ENCODE measurements around the gene PI4K2A.
A peak's percentile ranks its signal among the peaks of the same experiment; 100 is the strongest.
"Not testable (repeated sequence)": the region's sequence is repeated elsewhere in the genome, so short reads cannot be mapped to it uniquely, and the experiment has no call there.

PI4K2A gene

DNA sequence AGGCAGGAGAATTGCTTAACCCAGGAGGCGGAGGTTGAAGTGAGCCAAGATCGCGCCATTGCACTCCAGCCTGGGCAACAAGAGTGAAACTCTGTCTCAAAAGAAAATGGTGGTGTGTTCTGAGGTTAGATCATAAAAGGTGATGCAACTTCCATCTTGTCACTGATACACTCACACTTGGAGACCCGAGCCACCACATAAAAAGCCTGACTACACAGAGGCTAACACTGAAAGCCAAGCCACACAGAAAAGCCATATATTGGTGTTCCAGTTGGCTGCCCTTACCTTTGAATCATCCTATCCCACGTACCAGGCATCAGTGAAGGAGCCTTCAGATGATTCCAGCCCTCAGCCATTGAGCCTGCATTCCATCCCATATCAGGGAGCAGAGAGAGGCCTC, 11.2 kb upstream of the PI4K2A start:
- Histone ChIP-seq H3K9ac (ENCODE audit: low read depth in 1 of 2, low read length in 2 of 2) (no peak overlapping the region), H3K9me3 (ENCODE audit: control insufficient read depth in 1 of 2, low read length in 2 of 2) (no peaks in the 10 kb centered on the region), H3K36me3 (ENCODE audit: control insufficient read depth in 1 of 2, insufficient read depth in 2 of 2, low read length in 2 of 2) (no peaks in the 10 kb centered on the region), H3K4me3 (ENCODE audit: low read depth in 1 of 2, low read length in 2 of 2) (no peak overlapping the region), H3K27me3 (ENCODE audit: control insufficient read depth in 1 of 2, insufficient read depth in 2 of 2, low read length in 2 of 2) (no peaks in the 10 kb centered on the region), H3K4me1 (ENCODE audit: control insufficient read depth in 1 of 2, insufficient read depth in 2 of 2, low read length in 2 of 2) (peaks cover 8 to 11% of the 10 kb centered on the region in 2 donors), H3K27ac (ENCODE audit: low read depth, low read length) (no peak overlapping the region)

DNA sequence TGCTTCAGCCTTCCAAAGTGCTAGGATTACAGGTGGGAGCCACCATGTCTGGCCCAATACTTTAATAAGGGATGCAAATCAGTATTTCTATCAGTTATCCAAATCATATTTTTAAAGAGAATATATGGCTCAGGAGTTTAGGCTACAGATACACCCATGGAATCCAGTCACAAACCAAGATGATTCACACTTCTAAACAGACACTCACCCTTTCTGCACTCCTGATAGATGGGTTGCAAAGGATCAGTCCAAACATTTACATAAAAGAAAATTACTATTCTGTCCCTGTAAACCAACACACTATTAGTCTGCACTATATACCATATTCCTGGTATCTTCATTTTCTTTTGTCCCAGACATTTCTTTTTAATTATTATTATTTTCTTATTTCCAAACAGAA, 9.4 kb upstream of the PI4K2A start:
- peaks cover 8 to 11% of the 10 kb centered on the region in 2 donors for H3K4me1 ChIP-seq (ENCODE audit: control insufficient read depth in 1 of 2, insufficient read depth in 2 of 2, low read length in 2 of 2)
- H3K36me3 ChIP-seq (ENCODE audit: control insufficient read depth in 1 of 2, insufficient read depth in 2 of 2, low read length in 2 of 2), result no peaks in the 10 kb centered on the region
- no peak overlapping the region for H3K4me3 ChIP-seq (ENCODE audit: low read depth in 1 of 2, low read length in 2 of 2)
- no peaks in the 10 kb centered on the region for H3K9me3 ChIP-seq (ENCODE audit: control insufficient read depth in 1 of 2, low read length in 2 of 2)
- no peaks in the 10 kb centered on the region for H3K27me3 ChIP-seq (ENCODE audit: control insufficient read depth in 1 of 2, insufficient read depth in 2 of 2, low read length in 2 of 2)
- H3K9ac ChIP-seq (ENCODE audit: low read depth in 1 of 2, low read length in 2 of 2), result no peak overlapping the region
- no peak overlapping the region for H3K27ac ChIP-seq (ENCODE audit: low read depth, low read length)

GRCh38 chr10:97632949-97633884, 7.3 kb upstream of the PI4K2A start, which contains the start of gene MORN4:
MORN4 (minus strand) TSS chr10:97633500; CDS start chr10:97619653, 13,847 bp downstream.
- H3K4me3 ChIP-seq (ENCODE audit: low read depth in 1 of 2, low read length in 2 of 2), result peak within 1 kb of the TSS; percentile 95 to 98
- no peaks in the 10 kb centered on the region for H3K9me3 ChIP-seq (ENCODE audit: control insufficient read depth in 1 of 2, low read length in 2 of 2)
- peaks cover 8 to 11% of the 10 kb centered on the region in 2 donors for H3K4me1 ChIP-seq (ENCODE audit: control insufficient read depth in 1 of 2, insufficient read depth in 2 of 2, low read length in 2 of 2)
- no peaks in the 10 kb centered on the region for H3K27me3 ChIP-seq (ENCODE audit: control insufficient read depth in 1 of 2, insufficient read depth in 2 of 2, low read length in 2 of 2)
- no peaks in the 10 kb centered on the region for H3K36me3 ChIP-seq (ENCODE audit: control insufficient read depth in 1 of 2, insufficient read depth in 2 of 2, low read length in 2 of 2)
- H3K9ac ChIP-seq (ENCODE audit: low read depth in 1 of 2, low read length in 2 of 2), result peak within 1 kb of the TSS; percentile 70 to 72
- H3K27ac ChIP-seq (ENCODE audit: low read depth, low read length), result peak within 1 kb of the TSS; percentile 5

GRCh38 chr10:97633921-97634320, 6.5 kb upstream of the PI4K2A start:
- Histone ChIP-seq H3K9me3 (ENCODE audit: control insufficient read depth in 1 of 2, low read length in 2 of 2) (no peaks in the 10 kb centered on the region), H3K4me1 (ENCODE audit: control insufficient read depth in 1 of 2, insufficient read depth in 2 of 2, low read length in 2 of 2) (peaks cover 8 to 11% of the 10 kb centered on the region in 2 donors), H3K9ac (ENCODE audit: low read depth in 1 of 2, low read length in 2 of 2) (peak overlapping the region; percentile 70 to 72), H3K4me3 (ENCODE audit: low read depth in 1 of 2, low read length in 2 of 2) (peak overlapping the region; percentile 95 to 98), H3K36me3 (ENCODE audit: control insufficient read depth in 1 of 2, insufficient read depth in 2 of 2, low read length in 2 of 2) (no peaks in the 10 kb centered on the region), H3K27ac (ENCODE audit: low read depth, low read length) (peak overlapping the region; percentile 3), H3K27me3 (ENCODE audit: control insufficient read depth in 1 of 2, insufficient read depth in 2 of 2, low read length in 2 of 2) (no peaks in the 10 kb centered on the region)

DNA sequence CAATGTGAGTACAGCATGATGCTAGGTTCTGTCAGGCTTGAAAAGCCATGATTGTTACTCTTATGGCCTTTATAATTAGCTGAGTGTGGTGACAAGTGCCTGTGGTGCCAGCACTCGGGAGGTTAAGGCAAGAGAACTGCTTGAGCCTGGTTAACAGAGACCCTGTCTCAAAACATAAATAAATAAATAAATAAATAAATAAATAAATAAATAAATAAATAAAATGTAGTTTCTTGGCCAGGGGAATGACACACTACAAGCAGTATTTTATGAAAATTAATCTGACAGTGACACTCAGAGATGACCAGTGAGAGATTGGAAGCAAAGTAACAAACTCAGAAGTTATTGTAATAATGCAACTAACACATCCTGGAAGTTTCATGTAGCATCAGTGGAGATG, 4.9 kb upstream of the PI4K2A start:
- H3K27me3 ChIP-seq (ENCODE audit: control insufficient read depth in 1 of 2, insufficient read depth in 2 of 2, low read length in 2 of 2), result no peaks in the 10 kb centered on the region

GRCh38 chr10:97639090-97639489, 1.4 kb upstream of the PI4K2A start:
- not testable (repeated sequence) for H3K27ac ChIP-seq (ENCODE audit: low read depth, low read length)

More for the DNA sequence above, 4.9 kb upstream of the PI4K2A start:
- Histone ChIP-seq H3K36me3 (ENCODE audit: control insufficient read depth in 1 of 2, insufficient read depth in 2 of 2, low read length in 2 of 2) (no peaks in the 10 kb centered on the region), H3K9ac (ENCODE audit: low read depth in 1 of 2, low read length in 2 of 2) (no peak overlapping the region), H3K4me3 (ENCODE audit: low read depth in 1 of 2, low read length in 2 of 2) (no peak overlapping the region), H3K27ac (ENCODE audit: low read depth, low read length) (no peak overlapping the region), H3K9me3 (ENCODE audit: control insufficient read depth in 1 of 2, low read length in 2 of 2) (no peaks in the 10 kb centered on the region), H3K4me1 (ENCODE audit: control insufficient read depth in 1 of 2, insufficient read depth in 2 of 2, low read length in 2 of 2) (peaks cover 8 to 11% of the 10 kb centered on the region in 2 donors)

GRCh38 chr10:97640868-97641811, 669 bp downstream of the PI4K2A start:
- Histone ChIP-seq H3K27ac (ENCODE audit: low read depth, low read length) (peak overlapping the region; percentile 62), H3K36me3 (ENCODE audit: control insufficient read depth in 1 of 2, insufficient read depth in 2 of 2, low read length in 2 of 2) (peaks cover 0 to 6% of the 10 kb centered on the region in 2 donors), H3K9me3 (ENCODE audit: control insufficient read depth in 1 of 2, low read length in 2 of 2) (no peaks in the 10 kb centered on the region), H3K4me3 (ENCODE audit: low read depth in 1 of 2, low read length in 2 of 2) (peak overlapping the region; percentile 82 to 95), H3K27me3 (ENCODE audit: control insufficient read depth in 1 of 2, insufficient read depth in 2 of 2, low read length in 2 of 2) (no peaks in the 10 kb centered on the region), H3K9ac (ENCODE audit: low read depth in 1 of 2, low read length in 2 of 2) (peak overlapping the region; percentile 51 to 91), H3K4me1 (ENCODE audit: control insufficient read depth in 1 of 2, insufficient read depth in 2 of 2, low read length in 2 of 2) (peaks cover 8 to 13% of the 10 kb centered on the region in 2 donors)

More at GRCh38 chr10:97639090-97639489, 1.4 kb upstream of the PI4K2A start:
- not testable (repeated sequence) for H3K4me3 ChIP-seq (ENCODE audit: low read depth in 1 of 2, low read length in 2 of 2); H3K27me3 ChIP-seq (ENCODE audit: control insufficient read depth in 1 of 2, insufficient read depth in 2 of 2, low read length in 2 of 2); H3K9me3 ChIP-seq (ENCODE audit: control insufficient read depth in 1 of 2, low read length in 2 of 2); H3K36me3 ChIP-seq (ENCODE audit: control insufficient read depth in 1 of 2, insufficient read depth in 2 of 2, low read length in 2 of 2); H3K9ac ChIP-seq (ENCODE audit: low read depth in 1 of 2, low read length in 2 of 2)
- peaks cover 8 to 13% of the 10 kb centered on the region in 2 donors for H3K4me1 ChIP-seq (ENCODE audit: control insufficient read depth in 1 of 2, insufficient read depth in 2 of 2, low read length in 2 of 2)

- not testable (repeated sequence) for H3K27me3 ChIP-seq (ENCODE audit: control insufficient read depth in 1 of 2, insufficient read depth in 2 of 2, low read length in 2 of 2); H3K9ac ChIP-seq (ENCODE audit: low read depth in 1 of 2, low read length in 2 of 2); H3K27ac ChIP-seq (ENCODE audit: low read depth, low read length); H3K36me3 ChIP-seq (ENCODE audit: control insufficient read depth in 1 of 2, insufficient read depth in 2 of 2, low read length in 2 of 2); H3K4me3 ChIP-seq (ENCODE audit: low read depth in 1 of 2, low read length in 2 of 2); H3K9me3 ChIP-seq (ENCODE audit: control insufficient read depth in 1 of 2, low read length in 2 of 2)
- peaks cover 8 to 13% of the 10 kb centered on the region in 2 donors for H3K4me1 ChIP-seq (ENCODE audit: control insufficient read depth in 1 of 2, insufficient read depth in 2 of 2, low read length in 2 of 2)
Observed at GRCh38 chr10:97642471-97643159, 2.1 kb downstream of the PI4K2A start.

DNA sequence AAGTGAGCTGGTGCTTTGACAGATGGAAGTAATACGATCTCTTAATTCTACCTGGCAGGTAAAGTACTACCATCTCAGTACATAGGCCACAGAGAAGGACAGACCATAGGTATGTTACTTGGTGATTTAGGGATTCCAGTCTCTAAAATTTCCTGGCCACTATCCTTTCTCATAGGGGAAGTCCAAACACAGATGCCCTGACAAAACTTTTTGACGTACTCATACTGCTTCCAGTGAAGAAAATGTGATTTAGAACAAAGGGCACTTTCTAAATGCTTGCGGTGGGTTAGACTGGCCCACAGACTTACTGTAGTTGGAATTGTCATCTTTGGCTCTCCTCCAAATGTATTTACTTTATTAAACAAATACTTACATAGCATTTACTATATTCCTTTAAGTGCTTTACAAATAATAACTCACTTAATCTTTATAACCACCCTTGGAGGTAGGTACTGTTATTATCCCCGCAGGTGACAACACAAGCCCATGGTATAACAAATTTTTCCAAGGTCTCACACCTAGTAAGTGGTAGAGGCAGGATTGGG, 3.0 kb downstream of the PI4K2A start:
- H3K27ac ChIP-seq (ENCODE audit: low read depth, low read length), result no peak overlapping the region
- H3K9ac ChIP-seq (ENCODE audit: low read depth in 1 of 2, low read length in 2 of 2), result no peak overlapping the region
- no peaks in the 10 kb centered on the region for H3K9me3 ChIP-seq (ENCODE audit: control insufficient read depth in 1 of 2, low read length in 2 of 2)
- peaks cover 8 to 15% of the 10 kb centered on the region in 2 donors for H3K4me1 ChIP-seq (ENCODE audit: control insufficient read depth in 1 of 2, insufficient read depth in 2 of 2, low read length in 2 of 2)
- H3K4me3 ChIP-seq (ENCODE audit: low read depth in 1 of 2, low read length in 2 of 2), result no peak overlapping the region
- H3K27me3 ChIP-seq (ENCODE audit: control insufficient read depth in 1 of 2, insufficient read depth in 2 of 2, low read length in 2 of 2), result no peaks in the 10 kb centered on the region
- peaks cover 0 to 6% of the 10 kb centered on the region in 2 donors for H3K36me3 ChIP-seq (ENCODE audit: control insufficient read depth in 1 of 2, insufficient read depth in 2 of 2, low read length in 2 of 2)
